Measurements from ENCODE around the gene MAP3K20.
"Not testable (repeated sequence)": the region's sequence is repeated elsewhere in the genome, so short reads cannot be mapped to it uniquely, and the experiment has no call there.

MAP3K20 gene

DNA sequence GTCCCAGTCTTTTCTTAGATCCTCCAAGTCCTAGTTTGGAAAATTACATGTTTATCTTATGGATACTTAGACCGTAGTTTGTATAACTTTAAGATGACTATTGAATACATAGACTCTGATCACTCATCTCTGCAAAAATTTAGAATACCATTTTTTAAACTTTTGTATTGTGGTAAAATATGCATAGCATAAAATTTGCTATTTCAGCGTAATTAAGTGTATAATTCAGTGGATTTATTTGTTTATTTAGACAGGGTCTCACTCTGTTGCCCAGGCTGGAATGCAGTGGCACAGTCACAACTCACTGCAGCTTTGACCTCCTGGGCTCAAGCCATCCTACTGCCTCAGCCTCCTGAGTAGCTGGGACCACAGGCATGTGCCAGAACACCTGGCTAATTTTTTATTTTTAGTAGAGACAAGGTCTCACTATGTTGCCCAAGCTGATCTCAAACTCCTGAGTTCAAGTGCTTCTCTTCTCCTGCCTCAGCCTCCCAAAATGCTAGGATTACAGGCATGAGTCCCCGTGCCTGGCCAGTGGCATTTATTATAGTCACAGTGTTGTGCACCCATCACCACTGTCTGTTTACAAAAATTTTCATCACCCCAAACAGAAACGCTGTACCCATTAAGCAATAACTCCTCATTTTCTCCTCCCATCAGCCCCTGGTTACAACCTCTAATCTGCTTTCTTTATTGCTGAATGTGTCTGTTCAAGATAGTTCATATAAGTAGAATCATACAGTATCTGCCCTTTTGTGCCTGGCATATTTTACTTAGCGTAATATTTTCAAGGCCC lies 90.0 kb downstream of the MAP3K20 start:
- TF ChIP-seq, protein P1, sequence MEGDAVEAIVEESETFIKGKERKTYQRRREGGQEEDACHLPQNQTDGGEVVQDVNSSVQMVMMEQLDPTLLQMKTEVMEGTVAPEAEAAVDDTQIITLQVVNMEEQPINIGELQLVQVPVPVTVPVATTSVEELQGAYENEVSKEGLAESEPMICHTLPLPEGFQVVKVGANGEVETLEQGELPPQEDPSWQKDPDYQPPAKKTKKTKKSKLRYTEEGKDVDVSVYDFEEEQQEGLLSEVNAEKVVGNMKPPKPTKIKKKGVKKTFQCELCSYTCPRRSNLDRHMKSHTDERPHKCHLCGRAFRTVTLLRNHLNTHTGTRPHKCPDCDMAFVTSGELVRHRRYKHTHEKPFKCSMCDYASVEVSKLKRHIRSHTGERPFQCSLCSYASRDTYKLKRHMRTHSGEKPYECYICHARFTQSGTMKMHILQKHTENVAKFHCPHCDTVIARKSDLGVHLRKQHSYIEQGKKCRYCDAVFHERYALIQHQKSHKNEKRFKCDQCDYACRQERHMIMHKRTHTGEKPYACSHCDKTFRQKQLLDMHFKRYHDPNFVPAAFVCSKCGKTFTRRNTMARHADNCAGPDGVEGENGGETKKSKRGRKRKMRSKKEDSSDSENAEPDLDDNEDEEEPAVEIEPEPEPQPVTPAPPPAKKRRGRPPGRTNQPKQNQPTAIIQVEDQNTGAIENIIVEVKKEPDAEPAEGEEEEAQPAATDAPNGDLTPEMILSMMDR (IDR thresholded peaks at IDR 0.05; ENCODE audit: low read depth, low read length, missing control alignments), result no peak
- no peak overlapping the region for H3K4me3 ChIP-seq (ENCODE audit: low read depth, low read length)
- no peak for DNase-seq (ENCODE audit: low read depth)

DNA sequence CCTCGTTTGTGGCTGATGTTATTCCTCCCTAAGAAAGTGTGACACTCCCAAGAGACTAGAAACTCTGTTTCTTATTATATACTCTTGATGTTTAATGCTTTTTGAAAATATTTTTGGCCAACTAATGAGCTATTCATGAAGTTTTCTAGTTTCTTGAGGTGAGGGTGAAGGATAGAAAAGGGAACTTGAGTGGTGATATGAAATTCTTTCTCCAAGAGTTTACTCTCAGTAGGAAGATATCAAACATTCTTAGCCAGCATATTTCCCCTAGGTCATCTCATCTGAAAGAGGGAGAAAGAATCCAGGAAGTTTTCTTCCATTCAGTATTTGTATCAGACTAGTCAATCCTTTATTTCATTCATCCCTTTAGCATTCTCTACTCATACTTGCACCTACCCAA lies 95.7 kb downstream of the MAP3K20 start:
- DNase-seq (ENCODE audit: low read depth), result no peak

DNA sequence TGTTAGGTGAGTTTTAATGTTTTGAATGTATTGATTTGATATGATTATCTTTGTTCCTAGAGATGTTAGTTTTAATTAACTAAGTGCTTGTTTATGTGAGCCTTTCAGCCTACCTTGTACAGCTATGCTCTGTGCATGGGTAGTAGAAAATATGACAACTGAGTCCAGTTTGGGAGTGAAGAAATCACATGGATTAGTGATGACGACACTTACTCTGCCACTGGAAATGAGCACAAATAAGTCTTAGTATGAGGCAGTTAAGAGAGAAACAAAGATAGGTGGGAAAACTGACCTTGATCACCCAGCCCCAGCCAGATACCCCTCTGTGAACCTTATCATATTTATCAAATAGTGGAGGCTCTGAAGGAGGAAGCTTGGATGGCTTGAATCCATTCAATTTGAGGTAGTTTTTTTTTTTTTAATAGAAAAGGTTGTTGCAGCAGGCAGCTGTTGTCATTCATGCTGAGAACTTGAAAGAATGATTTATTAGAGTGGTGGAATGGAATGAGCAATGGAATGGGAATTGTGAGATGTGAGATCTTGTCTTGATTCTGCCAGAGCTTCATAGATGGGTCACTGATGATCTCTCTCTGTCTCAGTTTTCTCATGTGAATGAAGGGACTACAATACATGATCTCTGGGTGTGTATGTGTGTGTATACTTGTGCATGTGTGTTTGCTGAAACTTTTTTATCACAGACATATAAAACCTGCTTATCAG lies 96.4 kb downstream of the MAP3K20 start:
- no peak overlapping the region for H3K4me3 ChIP-seq (ENCODE audit: low read depth, low read length)
- no peak for DNase-seq (ENCODE audit: low read depth)
- TF ChIP-seq, protein P1 (IDR thresholded peaks at IDR 0.05; ENCODE audit: low read depth, low read length, missing control alignments), result no peak

More for the DNA sequence above, 95.7 kb downstream of the MAP3K20 start:
- TF ChIP-seq, protein P1 (IDR thresholded peaks at IDR 0.05; ENCODE audit: low read depth, low read length, missing control alignments), result no peak
- H3K4me3 ChIP-seq (ENCODE audit: low read depth, low read length), result no peak overlapping the region

DNA sequence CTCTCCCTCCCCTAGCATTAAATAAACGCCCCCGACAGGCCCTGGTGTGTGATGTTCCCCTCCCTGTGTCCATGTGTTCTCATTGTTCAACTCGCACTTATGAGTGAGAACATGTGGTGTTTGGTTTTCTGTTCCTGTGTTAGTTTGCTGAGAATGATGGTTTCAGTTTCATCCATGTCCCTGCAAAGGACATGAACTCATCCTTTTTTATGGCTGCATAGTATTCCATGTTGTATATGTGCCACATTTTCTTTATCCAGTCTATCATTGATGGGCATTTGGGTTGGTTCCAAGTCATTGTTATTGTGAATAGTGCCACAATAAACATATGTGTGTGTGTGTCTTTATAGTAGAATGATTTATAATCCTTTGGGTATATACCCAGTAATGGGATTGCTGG lies 98.7 kb downstream of the MAP3K20 start:
- not testable (repeated sequence) for DNase-seq (ENCODE audit: low read depth)

DNA sequence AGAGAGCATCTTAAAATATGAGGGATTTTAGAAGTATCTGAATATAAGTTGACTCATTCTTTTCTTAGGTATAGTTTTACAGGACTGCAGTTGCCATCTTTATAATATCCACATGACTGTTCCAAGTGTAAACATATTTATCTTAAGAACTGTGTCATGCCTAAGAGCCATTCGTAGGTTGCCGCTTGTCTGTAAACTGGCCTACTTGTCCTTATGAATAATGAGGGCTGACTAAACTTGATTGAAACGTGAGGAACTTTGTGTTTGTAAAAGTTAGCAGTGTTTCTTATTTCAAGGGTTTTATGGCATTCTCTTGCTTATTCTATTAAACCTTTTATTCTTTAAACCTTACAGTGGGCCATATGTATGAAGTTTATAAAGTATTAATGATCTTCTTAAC lies 99.6 kb downstream of the MAP3K20 start:
- no peak for DNase-seq (ENCODE audit: low read depth)
- H3K4me3 ChIP-seq (ENCODE audit: low read depth, low read length), result no peak overlapping the region
- TF ChIP-seq, protein P1 (IDR thresholded peaks at IDR 0.05; ENCODE audit: low read depth, low read length, missing control alignments), result no peak

More for the DNA sequence above, 98.7 kb downstream of the MAP3K20 start:
- H3K4me3 ChIP-seq (ENCODE audit: low read depth, low read length), result not testable (repeated sequence)

DNA sequence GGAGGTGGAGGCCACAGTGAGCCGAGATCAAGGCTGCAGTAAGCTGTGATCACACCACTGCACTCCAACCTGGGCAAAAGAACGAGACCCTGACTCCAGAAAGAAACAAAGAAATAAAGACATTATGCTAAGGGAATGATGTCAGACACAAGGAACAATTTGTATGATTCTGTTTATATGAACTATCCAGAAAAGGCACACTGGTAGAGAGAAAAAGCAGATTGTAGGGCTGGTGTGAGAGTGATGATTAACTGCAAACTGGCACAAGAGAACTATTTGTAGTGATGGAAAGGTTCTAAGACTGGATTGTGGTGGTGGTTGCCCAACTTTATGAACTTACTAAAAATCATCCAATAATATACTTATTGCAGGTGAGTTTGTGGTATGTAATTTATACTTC lies 106.3 kb downstream of the MAP3K20 start:
- TF ChIP-seq, protein P1 (IDR thresholded peaks at IDR 0.05; ENCODE audit: low read depth, low read length, missing control alignments), result no peak
- no peak overlapping the region for H3K4me3 ChIP-seq (ENCODE audit: low read depth, low read length)
- DNase-seq (ENCODE audit: low read depth), result no peak

Data from GM12864 (cell line).